Erythroblast (primary cell): ENCODE measurements around the gene LILRB1.

Source experiments
- GATA1 ChIP-seq: IDR thresholded peaks from 2 replicates; pipeline ENCODE4 v1.6.1; 2011; ENCODE audit warnings: low read depth, mild to moderate bottlenecking, control low read depth, low read length, moderate library complexity
- POLR2A ChIP-seq: IDR thresholded peaks from 2 replicates; pipeline ENCODE4 v1.6.1; 2011; ENCODE audit warnings: mild to moderate bottlenecking, low read length

DNA sequence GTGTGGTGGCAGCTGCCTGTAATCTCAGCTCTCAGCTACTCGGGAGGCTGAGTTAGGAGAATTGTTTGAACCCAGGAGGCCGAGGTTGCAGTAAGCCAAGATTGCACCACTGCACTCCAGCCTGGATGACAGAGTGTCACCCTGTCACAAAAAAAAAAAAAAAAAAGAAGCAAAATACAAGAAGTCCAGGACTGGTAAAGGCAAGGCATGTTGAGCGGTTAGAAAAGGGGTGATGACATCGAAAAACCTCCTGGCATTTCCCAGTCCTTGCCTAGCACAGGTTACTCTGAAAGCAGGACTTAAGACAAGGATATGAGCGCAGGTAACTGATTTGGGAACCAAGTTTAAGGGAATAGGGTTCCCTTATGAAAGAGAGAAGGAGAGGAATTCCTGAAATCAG lies 30.0 kb downstream of the LILRB1 start:
- TF ChIP-seq POLR2A (no peak), GATA1 (no peak)
